Sciatic nerve (tissue), 2 donors: ENCODE measurements around the gene KRT33B. TPM values are rescaled to one million over a fixed set of nuclear protein-coding genes. Genes with fewer than 3 reads are reported as not detected.
A peak's percentile ranks its signal among the peaks of the same experiment; 100 is the strongest.
"Not testable (repeated sequence)": the region's sequence is repeated elsewhere in the genome, so short reads cannot be mapped to it uniquely, and the experiment has no call there.

ENCODE experiments used
- ATAC-seq: fragments of 200-7000 bp; cut with Tn5 transposase; one replicate; pipeline ENCODE4 v1.9.1; 2020; ENCODE audit warnings: mild to moderate bottlenecking, moderate library complexity
- DNase-seq: peaks from one replicate; pipeline ENCODE4 v3.0.0-alpha.2; 2020; ENCODE audit warnings: low spot score
- intact Hi-C: fragments of 100-400 bp; cut with DNase I; formaldehyde crosslinking; loops from one replicate; pipeline ENCODE4 v1.14.2; 2022
- total RNA-seq: library from RNA; stranded (reverse); fragmentation: NEBNext Ultra II Directional; extraction: Animal tissue kit (Norgen Biotek cat#: 25700); gene quantifications from one replicate; pipeline ENCODE4 v1.2.1, GENCODE V29; 2021
- donor health status: DM: no; HTN: no; CAD: no.
- donor health status: DM: no; HTN: no; CAD: no.

The KRT33B gene
- total RNA-seq, 1 donor from 2014 or later = not detected

DNA sequence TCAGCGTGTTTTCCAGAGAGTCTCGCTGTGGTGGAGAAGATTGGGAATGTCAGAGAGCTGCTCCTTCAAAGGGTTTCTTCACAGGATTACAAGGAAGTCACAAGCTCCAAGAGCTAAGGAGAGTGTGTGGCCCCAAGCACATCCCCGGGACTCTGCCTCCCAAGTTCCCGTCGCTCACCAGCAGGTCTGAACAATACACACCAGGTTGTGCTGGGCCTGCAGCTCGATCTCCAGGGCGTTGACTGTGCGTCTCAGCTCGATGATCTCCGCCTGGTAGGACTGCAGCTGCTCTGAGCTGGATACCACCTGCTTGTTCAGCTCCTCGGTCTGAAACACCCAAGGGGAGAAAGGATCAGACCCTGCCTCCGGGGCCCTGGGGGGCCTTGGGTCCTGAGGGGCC lies 25.4 kb upstream of the KRT33B start:
- intact Hi-C loops, ATAC-seq, DNase-seq: not testable (repeated sequence)

DNA sequence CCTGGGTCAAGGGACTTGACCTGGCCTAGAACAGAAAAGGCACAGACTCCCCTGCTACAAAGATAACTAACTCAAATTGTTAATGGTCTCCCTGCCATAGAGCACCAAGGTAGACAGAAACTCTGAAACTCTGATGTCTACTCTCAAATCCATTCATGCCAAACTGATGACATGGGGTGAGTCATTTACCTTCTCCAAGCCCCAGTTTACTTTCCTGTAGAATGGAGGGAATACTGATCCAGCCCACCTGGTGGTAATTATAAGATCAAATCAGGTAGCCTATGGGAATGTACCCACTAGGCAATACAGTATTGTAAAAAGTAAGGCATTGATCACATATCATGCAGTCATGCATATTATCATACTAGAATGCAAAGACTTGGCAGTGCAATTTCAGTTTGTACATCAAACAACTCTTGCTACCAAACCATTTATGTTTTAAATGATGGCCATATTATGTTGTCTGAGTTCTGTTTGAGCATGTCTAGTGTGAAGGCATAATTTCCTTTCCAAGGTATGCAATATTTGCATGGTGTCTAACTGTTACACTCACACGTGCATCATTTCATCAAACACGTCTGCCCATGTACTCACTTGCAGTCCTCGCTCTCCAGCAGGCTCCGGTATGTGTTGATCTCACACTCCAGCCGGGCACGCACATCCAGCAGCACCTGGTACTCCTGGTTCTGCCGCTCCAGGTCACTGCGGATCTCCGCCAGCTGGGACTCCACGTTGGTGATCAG lies 24.8 kb upstream of the KRT33B start:
- ATAC-seq (no peak), DNase-seq (no peak)
- intact Hi-C loops = no loop called here

DNA sequence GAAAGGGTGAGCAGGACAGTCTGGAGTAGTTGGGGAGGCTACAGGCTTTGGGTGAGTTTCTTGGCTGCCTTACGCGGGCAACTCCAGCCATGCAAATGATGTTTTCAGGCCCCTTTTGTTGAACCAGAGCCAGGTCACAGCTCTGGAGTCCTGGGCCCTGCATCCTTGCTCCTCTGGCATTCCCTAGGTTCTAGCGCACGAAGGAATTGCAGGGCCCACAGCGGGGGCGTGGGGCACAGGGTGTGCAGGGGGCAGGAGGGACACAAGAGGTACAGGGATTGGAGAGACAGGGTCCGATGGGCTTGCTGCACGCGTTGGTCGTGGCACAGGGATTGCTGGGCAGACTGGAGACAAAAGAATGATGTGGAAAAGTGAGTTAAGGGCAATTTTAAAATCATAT lies 24.2 kb upstream of the KRT33B start:
- no peak for ATAC-seq
- DNase-seq = no peak
- intact Hi-C loops = no loop called here

DNA sequence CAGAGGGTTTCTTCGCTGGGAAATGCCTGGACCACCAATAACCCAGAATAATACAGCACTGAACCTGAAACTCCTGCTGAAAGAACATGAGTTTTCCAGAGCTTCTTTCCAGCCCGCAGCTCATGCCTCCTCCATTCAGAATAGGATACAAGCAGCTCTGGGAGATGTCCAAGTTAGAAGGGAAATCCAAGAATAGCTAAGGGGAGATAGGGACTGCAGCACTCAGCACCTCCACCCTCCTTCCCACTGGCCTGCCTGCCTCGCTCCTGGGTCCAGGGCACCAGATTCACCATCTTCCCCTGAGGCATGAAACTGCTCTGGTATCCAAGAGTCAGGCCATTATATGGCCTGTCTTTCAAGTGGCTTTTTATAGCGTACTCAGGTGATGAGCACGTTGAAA lies 23.7 kb upstream of the KRT33B start:
- DNase-seq (no peak), ATAC-seq (no peak)
- intact Hi-C loops = no loop called here

DNA sequence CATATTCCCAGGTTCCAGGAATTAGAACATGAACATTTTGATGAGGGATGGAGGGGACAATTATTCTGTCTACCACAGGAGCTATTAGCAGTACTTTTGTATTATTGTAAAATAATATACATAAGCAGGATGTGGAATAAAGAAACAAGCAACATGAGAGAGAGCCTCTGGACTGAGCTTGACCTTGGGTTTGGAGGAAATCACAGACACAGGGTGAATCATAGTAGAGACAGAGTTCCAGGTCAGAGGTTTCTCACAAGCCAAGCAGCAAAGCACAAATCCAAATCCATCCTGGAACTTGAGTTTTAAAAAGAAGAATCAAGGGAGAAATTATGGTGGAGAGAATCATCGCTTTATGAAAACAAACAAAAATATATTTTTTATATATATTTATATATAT lies 22.7 kb upstream of the KRT33B start:
- DNase-seq (no peak), ATAC-seq (no peak)
- intact Hi-C loops = no loop called here

DNA sequence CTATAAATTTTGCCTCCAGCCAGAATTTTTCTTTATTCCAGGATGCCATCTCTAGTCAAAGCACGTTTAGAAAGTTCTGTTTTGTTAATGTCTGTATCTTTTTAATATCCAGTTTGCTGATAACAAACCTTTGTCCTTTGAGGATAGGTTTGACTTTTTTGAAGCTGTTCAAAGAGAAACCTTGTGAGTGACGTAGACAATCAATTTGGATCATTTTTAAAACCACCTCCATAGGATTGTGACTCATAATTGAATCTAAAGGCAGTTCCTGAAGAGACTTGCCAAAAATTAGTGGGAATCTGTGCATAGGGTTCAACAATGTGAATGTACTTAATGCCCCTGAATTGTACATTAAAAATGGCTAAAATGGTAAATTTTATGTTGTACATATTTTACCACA lies 21.9 kb upstream of the KRT33B start:
- no peak for ATAC-seq
- DNase-seq = no peak
- intact Hi-C loops = no loop called here

DNA sequence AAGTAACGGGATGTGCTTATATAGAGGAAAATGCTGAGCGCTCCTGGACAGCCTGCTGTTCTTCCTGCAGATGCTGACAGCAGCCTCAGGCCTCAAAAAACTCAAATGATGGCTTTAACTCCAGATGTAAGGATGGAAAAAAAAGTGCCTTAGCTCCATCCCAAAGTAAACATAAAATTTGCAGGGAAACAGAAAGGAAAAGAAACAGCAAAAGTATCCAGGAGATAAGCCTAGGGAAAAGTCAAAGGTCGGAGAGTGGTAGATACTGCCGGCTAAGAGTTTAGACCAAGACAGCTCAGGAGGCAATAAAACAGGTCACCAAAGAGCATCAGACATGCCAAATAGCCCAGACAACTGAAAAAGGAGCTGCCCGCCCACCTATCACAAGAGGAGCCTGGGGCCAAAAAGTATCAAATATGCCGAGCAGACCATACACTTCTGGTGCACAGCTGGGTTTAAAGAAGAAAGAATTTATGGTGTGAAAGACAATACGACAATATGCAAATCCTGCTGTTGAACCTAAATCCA lies 20.9 kb upstream of the KRT33B start:
- intact Hi-C loops = no loop called here
- ATAC-seq (no peak), DNase-seq (no peak)

DNA sequence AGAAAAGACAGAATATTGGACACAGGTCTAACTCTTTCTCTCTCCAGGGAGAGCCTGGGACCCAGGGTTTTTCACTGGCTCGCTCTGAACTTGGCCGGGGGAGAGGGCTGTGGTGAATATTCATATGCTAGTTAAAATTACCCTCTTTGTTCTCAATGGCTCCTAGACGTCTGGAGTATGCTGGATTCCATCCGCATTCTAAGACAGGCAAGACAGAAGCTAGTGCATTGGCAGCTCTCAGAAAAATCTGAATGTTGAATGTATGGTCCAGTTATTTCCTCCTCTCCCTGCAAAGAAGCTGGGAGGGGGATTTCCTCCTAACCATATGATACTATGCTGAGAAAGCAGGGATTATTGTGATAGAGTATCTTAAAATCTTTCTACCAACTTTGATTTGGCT lies 18.1 kb upstream of the KRT33B start:
- intact Hi-C loops = no loop called here
- DNase-seq (no peak), ATAC-seq (no peak)

DNA sequence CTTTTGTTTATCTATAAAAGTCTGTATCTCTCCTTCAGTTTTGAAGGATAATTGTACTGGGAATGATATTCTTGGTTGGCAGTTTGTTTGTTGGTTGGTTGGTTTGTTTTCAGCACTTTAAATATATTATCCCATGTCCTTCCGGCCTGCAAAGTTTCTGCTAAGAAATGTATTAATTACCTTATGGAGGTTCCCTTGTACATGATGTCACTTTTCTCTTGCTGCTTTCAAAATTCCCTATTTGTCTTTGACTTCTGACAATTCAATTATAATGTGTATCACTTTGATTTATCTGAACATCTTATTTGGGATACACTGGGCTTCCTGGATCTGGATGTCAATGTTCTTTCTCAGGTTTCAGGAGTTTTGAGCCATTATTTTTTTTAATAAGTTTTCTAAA lies 16.6 kb upstream of the KRT33B start:
- ATAC-seq = no peak
- intact Hi-C loops = no loop called here
- DNase-seq = no peak

DNA sequence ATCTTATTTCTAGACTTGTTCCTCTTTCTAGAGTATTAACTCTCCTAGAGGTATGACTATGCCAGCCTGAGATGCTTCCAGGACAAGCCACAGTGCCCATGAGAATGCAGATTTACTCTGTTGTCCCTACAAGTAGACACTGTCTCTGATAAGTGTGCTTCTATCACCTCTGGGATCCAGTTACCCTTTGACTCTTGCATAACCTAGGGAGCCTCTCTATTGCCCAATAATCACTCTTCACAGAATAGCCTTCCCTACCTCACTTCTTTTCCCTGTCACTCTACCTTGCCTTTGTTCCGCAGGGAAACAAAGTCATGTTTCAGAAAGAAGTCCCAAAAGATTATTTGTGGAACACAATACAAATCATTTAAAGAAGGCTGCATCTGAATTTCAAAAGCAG lies 14.1 kb upstream of the KRT33B start:
- ATAC-seq (no peak), DNase-seq (no peak)
- intact Hi-C loops = no loop called here

DNA sequence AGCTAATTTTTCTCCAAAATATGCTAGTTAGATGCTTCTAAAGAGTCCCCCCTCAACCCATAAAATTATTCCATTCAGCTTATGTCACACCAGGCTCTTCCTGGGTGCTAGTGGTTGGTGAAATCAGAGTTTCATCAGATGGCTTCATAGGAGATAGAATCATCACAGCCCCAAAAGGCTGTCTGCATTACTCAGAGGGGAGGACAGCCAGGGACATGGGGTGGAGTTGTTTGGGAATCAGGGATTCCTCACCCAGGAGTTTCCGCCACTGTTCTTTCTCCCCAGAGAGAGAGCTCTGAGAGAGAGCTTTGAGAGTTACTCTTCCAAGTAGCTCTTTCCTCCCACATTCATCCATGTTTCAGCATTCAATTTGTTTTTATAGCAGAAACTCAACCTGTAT lies 12.8 kb upstream of the KRT33B start:
- intact Hi-C loops = no loop called here
- no peak for ATAC-seq
- DNase-seq = no peak

DNA sequence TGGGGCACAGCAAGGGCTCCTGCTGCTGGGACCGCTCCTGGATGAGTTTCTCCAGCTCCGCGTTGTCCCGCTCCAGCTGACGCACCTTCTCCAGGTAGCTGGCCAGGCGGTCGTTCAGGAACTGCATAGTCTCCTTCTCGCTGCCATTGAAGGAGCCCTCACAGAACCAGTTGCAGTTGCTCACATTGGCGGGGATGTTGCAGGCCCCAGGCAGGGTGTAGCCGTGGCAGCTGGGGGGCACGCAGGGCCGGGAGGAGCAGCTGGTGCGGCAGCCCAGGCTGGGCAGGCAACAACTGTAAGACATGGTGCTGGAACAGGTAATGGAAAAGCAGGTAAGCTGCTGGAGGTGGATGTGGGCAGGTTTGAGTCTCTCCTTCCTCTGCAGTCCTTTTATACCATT lies 12.3 kb upstream of the KRT33B start, which contains the start of gene KRT34:
KRT34 (minus strand) TSS at position 364 of the 400 bp plus-strand sequence; CDS start at position 304, 60 bp downstream.
- intact Hi-C loops, DNase-seq, ATAC-seq: not testable (repeated sequence)

DNA sequence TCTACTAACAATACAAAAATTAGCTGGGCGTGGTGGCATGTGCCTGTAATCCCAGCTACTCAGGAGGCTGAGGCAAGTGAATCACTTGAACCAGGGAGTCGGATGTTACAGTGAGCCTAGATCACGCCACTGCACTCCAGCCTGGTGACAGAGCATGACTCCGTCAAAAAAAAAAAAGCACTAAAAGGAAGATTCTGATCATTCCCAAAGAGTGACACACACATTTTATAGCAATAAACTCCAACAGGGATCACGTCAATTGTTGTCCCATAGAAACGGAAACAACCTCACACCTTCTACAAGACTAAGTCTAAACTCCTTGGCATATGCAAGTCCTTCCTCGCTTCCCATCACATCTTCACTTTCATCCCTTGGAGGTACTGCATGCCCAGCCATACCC lies 10.5 kb upstream of the KRT33B start:
- ATAC-seq, intact Hi-C loops, DNase-seq: not testable (repeated sequence)

DNA sequence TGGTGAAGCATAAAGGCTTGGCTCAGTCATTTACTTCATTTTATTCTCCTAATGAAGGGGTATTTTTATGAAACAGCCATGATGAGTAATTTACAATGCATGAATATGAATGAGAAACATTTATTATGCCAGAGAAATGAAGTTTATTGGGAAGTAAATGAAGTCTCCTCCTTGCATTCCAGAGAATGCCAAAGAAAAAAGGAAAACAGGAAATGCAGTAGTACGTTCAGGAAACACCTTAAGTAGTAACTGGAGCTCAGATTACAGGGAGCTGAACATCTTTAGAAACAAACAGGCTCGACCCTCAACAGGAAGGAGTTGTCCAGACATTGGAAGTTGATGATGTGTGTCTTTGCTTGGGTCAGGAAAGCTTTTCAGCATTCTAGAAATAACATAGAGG lies 7.9 kb upstream of the KRT33B start:
- DNase-seq (no peak), ATAC-seq (no peak)
- intact Hi-C loops = no loop called here

DNA sequence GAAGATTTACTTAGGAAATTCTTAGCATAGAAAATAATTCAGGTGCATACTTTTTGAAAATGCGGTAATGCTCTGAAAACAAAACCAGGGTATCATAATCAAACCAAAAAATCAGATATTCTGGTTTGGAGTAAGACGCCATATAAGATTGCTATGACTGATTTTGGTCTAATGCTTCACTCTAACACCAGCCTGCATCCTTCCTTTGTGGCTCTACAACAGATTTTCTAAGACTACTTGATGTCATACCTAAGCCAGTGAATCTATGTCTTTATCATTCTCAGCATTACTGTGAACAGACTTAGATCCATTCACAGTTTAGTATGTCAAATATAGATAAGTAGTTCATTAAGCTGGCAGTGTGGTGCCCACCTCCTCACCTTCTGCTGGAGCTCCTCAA lies 590 bp downstream of the KRT33B start:
- DNase-seq = no peak
- ATAC-seq = no peak
- intact Hi-C loops = no loop called here

DNA sequence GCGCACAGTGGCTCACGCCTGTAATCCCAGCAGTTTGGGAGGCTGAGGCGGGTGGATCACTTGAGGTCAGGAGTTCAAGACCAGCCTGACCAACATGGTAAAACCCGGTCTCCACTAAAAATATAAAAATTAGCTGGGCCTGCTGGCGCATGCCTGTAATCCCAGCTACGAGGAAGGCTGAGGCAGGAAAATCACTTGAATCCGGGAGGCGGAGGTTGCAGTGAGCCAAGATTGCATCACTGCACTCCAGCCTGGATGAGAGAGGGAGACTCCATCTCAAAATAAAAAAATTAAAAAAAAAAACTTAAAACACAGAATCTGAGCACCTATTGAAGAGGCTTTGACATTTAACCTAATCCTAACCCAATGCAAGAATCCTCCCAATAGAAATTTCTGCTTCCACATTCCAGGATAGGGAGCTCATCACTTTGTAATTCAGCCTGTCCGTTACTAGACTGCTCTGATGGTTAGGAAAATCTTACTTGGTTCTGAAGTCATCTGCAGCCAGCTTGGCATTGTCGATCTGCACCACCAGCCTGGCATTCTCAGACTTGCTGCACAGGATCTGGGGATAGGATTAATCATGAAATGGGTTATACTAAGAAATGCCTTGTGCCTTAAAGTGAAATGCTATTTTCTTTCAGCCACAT lies 2.1 kb downstream of the KRT33B start:
- DNase-seq (no peak), ATAC-seq (peak; percentile 32)
- intact Hi-C loops = no loop called here

DNA sequence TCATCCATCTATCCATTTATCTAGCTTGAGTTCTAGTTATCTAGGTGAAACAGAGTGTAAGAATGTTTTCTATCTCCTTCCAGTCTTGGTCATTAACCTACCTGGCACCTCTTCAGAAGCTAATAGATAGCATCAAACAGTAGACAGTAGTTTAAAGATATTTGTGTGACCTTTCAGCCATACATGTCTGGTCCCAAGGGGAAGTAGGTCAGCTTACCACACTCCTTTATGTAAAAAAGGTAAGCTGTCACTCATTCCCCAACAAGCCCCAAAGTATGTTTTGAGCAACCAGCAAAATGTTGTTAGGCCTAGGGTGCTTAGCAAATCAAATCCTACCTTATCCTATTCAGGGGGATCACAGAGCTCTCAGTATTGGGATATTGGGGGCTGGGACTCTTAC lies 3.5 kb downstream of the KRT33B start:
- DNase-seq (no peak), ATAC-seq (no peak)
- intact Hi-C loops = no loop called here

DNA sequence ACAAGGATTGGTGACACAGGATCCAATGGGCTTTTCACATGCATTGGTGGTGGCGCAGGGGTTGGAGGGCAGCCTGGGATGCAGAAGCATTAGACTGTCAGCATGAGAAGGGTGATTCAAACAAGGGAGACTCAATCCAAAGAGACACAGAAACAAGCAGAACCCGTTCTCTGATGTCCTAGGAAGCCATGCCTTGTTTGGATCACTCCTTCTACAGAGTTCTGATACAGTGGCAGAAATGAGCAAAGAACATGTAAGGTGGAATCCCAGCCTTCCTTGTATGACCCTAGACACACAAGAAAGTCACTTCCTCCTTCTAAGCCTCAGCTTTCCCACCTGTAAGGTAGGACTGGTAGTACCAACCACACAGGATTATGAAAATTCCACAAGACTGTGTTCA lies 5.7 kb downstream of the KRT33B start:
- intact Hi-C loops = no loop called here
- DNase-seq (no peak), ATAC-seq (no peak)

DNA sequence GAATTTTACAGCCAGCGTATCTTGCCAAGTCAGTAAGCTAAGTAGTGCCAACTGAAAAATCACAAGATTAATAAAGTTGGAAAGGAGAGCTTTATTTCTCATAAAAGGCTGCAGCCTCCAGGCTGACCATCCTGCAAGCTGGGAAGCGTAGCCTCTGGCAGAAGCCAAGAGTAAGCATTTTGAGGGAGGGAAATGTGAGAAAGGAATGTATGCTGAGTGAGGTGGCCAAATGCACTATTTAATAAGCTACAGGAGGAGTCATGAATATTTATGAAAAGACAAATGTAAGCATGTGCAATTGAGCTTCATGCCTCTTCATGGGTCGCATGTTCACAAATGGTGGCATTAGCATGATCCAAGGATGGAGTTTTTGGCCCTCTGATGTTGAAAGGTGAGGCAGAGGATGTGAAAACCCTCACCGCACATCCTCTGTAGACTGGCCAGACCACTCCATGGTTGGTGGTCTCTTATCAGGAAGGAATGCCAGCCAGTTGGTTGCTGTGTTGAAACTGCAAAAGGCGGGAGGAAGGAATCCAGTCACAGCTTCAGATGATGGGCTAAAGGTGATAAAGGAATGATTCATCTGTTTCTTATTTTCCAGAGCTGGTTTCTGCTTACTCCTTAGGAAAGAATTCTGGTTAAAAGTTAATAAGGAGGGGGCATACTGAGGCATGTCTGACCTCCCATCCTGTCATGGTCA lies 9.2 kb downstream of the KRT33B start:
- intact Hi-C loops = no loop called here
- DNase-seq = no peak
- no peak for ATAC-seq

DNA sequence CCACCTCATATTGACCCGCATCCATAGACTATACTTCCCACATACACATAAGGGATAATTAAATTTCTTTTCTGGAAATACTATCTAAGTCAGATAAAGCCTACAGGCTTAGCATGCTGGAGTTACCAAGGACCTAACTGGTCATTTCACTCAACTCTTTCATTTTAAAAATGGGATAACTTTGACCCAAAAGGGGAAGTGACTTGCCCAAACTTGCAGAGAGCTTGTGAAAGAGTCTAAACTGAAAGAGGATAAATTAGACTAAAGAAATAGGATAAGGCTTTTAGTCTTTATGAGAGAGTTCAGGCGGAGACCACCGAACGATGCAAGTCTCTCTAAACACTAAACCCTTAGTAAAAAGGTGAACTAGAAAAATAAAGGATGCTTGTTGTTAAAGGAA lies 15.1 kb downstream of the KRT33B start:
- DNase-seq (no peak), ATAC-seq (no peak)
- intact Hi-C loops = no loop called here
